Stimulated activated CD4-positive, alpha-beta T cell treated with anti-CD3 and anti-CD28 coated beads, TNF-alpha, amount 100 ng/mL, for 48 hours (primary cell): ENCODE data around the gene VWA8.
"Not testable (repeated sequence)": the region's sequence is repeated elsewhere in the genome, so short reads cannot be mapped to it uniquely, and the experiment has no call there.

Experiments
- DNase-seq, 3 donors: peaks; one replicate each; pipeline ENCODE4 v3.0.0-alpha.2; 2020; ENCODE audit warnings: low read depth in 3 of 3

The VWA8 gene

GRCh38 chr13:41557719-41558118 lies 403.2 kb downstream of the VWA8 start:
- DNase-seq: no peak

DNA sequence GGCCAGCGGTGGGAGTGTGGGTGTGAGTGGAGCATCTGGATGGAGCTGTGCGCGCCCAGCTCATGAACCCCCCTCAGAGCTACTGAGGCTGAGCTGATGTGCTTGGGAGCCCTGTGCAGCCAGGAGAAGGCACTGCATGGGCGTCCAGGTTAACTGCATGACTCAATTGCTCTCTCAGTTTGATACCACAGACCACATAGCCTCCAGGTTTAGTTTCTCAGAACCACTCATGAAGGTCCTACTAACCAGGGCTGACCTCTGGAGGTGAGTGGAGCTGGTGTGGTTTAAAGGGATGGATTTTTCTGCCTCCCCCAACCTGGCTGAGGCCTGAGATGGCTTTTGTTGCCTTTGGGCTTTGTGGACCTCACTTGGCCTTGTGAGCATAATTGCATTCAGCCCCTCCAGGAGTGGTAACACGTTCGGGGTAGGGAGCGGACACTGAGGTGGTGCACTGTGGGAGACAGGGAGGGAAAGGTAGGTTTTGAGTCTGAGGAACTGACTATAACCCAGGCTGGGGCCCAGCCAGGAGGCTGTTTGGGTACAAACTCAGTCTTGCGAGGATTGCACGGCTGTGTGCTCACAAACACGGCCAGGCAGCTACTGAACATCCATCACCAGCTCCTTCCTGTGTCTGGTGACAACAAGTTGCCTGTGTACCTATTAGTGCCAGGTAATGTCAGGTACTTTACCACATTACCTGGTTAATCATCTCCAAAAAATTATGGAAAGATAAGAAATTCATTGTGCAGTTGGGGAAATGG lies 406.1 kb downstream of the VWA8 start:
- peak; percentile 15 to 32 (median 24) for DNase-seq

GRCh38 chr13:41554180-41554579 lies 406.7 kb downstream of the VWA8 start:
- no peak for DNase-seq

DNA sequence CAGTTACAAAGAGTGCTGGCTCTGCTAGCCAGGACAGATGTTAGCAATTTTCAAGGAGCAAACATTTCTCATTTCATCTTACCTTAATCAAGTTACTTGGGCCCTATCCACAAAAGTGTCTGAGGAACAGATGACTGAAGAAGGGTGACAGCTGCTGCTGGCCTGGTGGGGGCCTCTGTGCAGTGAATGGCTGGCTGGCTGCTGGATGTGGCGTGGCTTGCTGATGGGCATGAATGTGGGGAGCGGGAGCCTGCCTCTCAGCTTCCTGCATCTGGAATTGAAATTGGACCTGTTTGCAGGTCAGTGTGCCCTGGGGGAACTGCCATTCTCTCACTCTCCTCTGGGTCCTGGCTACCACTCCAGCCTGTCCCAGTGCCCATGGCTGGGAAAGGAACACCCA lies 408.9 kb downstream of the VWA8 start:
- no peak for DNase-seq

DNA sequence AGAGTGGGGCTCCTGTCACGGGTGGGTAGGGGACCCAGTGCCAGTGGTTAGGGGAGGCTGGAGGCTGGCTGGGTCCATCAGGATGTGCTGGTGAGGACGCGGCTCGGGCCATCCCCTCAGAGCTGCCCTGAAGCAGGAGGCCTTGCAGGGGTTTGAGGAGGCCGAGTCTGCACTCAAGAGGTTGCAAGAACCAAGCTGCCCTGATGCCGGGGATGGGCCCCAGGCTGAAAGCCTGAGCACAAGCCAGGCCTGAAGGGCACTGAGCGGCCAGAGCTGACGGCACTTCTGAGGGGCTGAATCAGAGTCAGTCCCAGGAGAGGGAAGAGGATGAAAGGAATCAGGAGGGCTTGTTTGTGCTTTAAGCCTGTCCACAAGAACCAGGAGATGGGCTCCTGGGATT lies 410.6 kb downstream of the VWA8 start:
- DNase-seq: no peak

- no peak for DNase-seq
These were observed 411.4 kb downstream of the VWA8 start for GRCh38 chr13:41549491-41549890.

GRCh38 chr13:41548910-41549309 lies 412.0 kb downstream of the VWA8 start:
- no peak for DNase-seq

DNA sequence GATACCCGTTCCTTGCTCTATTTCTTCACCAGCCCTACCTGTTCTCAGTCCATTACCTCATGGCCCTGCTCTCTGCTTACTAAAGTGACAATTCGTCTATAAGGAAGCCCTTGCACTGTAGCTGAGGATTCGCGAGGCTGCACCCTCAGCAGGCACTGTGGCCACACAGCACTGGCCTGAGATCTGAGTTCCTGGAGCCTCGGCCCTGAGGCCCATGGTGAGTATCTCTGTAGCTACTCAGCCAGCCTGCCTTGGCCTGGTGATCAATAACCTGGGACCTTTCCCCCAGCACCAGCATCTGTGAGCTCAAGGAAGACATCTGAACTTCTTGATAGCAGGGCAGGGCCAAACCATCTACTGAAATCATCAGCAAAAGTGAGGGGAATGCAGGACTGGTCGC lies 412.9 kb downstream of the VWA8 start:
- DNase-seq: no peak

DNA sequence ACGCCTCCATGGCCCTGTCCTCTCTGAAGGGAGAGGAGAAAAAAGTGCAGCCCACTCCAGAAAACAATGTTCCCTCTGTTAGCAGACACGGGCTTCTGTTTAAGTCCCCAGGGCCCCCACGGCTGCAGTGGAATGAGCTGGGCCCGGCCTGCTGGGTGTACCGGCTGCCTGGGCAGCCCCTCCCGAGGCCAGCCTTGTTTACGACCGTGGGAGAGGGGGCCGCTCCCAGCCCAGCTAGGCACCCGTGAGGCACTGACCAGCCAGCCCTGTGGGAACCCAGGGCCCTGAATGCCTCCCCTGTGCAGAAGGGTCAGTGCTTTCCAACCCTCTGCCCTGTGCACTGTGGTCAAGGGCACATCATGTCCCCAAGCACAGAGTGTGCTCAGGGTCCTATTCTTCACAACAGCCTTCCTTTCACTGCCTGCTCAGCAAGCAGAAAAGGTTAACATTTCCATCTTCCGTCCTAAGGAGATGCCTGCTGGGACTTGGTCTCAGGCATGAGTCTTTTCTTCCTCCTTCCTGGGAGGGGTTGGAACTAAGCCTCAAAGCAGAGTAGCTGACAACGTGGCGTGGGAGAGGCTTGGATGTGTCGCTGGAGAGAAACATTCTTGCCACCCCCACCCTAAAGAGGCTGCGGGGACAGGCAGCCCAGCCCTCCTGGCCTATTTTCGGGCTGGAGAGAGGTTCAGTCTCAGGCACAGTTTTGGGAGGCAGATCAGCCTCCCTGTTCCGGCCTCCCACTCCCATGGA lies 413.5 kb downstream of the VWA8 start:
- no peak for DNase-seq

- DNase-seq: no peak
These were observed 414.3 kb downstream of the VWA8 start for GRCh38 chr13:41546372-41547190.

GRCh38 chr13:41545432-41545707 lies 415.5 kb downstream of the VWA8 start:
- no peak for DNase-seq

DNA sequence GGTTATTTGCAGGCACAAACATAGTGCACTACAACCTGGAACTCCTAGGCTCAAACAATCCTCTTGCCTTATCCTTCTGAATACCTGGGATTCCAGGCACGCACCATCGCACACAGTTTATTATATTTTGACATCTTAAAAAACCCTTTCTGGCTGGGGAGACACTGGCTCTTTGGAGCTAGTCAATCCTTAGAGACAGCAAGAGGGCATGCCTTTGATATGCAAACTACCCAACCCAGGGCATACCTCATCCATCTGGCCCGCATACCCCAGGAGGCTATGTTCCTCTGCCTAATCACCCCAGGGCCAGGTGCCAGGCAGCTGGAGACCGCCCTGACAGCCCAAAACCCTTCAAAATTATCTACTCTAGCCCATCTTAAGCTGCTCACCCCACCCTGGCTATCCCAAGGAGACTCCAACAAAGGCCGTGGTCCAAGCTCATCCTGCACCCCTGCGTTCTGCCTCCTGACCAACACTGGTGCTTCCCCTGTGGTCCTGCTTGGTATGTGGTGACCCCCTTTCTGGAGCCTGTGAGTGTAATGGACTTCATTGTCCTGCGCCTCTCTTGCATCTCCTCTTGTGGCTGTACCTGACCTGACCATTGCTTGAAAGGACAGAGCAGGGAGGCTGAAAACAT lies 417.1 kb downstream of the VWA8 start:
- DNase-seq: no peak

- not testable (repeated sequence) for DNase-seq
These were observed 418.1 kb downstream of the VWA8 start for GRCh38 chr13:41542799-41543198.

DNA sequence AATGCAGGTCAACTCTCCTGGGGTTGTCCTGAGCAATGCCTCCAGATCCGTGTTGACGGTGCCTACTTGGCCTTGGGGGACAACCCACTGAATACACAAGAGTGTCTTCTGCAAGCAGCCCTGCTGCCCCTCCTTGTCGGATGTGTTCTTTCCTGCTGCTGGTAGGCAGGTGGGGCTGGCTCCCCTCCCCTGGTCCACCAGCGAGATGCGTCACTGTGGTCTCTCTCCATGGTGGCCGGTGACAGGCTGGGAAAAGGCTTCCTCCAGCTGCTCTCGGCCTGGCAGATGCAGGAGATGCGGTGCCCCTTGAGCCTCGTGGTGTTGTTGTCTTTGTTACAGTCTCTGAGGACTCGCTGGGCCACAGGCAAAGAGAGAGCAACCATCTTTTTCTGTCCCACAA lies 418.6 kb downstream of the VWA8 start:
- DNase-seq: no peak

GRCh38 chr13:41541142-41541938 lies 419.6 kb downstream of the VWA8 start:
- DNase-seq: no peak

DNA sequence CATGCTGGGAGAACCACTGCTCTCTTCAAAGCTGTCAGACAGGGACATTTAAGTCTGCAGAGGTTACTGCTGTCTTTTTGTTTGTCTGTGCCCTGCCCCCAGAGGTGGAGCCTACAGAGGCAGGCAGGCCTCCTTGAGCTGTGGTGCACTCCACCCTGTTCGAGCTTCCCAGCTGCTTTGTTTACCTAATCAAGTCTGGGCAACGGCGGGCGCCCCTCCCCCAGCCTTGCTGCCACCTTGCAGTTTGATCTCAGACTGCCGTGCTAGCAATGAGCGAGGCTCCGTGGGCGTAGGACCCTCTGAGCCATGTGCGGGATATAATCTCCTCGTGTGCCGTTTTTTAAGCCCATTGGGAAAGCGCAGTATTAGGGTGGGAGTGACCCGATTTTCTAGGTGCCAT lies 420.7 kb downstream of the VWA8 start:
- DNase-seq: not testable (repeated sequence)

- no peak for DNase-seq
These were observed 427.4 kb downstream of the VWA8 start for GRCh38 chr13:41533266-41534052.

DNA sequence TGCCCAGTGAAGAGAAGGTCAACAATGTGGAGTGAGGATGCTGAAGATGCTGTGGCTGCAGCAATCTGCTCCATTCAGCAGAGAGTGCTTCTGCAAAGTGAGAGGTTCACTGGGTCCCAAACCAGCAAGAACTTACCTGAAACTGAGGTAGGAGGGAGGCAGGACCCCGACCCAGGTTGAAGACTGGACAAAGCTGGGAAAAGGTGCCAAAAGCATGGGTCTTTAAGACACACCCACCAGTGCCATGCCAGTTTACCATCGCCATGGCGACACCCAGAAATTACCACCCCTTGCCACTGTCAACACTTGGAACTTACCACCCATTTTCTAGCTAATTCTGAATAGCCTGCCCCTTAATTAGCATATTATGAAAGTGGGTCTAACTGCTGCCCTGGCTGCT lies 432.9 kb downstream of the VWA8 start:
- DNase-seq: no peak

DNA sequence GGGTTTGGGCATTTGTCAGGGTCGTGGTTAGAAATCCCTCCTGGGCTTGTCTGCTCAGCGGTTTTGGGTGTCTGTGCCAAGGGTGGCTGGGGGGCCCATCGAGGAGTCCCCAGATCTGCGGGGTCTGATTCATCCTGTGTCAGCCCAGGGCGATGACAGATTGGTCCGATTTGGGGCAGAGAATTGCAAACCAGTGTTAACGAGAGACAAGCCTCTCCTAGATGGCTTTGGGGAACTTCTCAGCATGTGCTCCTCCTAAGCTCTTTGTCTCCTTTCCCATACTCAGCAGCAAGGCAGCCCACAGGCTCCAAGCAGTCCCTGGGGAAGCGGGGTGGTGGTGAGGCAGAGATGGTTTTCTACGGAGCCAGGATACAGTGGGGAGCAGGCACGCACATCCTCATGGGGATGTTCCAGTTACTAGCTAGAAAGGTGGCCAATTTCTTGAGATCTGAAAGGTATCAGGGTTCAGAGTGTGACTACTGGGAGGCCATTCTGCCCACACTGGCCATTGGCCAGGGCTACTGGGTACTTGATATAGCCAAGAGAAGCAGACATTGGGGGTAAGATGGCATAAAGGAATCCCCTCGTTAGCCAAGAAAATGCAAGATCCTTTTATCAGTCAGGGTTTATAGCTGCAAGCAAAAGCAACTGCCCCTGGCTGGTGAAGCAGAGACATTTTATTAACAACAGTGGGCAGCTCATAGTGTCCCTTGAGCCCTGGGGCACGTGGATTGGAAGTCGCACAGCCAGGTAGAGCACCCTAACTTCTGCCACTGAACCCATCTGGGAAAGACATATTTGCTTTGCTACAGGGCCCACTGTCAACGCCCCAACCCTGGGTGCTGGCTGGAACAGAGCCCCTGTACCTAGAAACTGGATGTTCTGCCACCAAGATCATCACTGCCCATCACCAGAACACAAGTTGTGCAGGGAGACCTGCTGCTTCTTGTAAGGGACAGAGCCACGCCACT lies 440.0 kb downstream of the VWA8 start:
- no peak for DNase-seq
